Right kidney (tissue), 9 donors: ENCODE measurements around the gene ATP5ME.

ENCODE experiments used
- DNase-seq: peaks from one replicate; pipeline ENCODE4 v3.0.0-alpha.2; 2016
- long read RNA-seq, 8 donors: transcript quantifications; one replicate each; lab custom pipeline, GENCODE V29; 2026

Gene ATP5ME
- long read RNA-seq, donor 1, transcript ATP5ME-201 (4 exons, 365 nt) = major isoform, 581 of 713 reads
- long read RNA-seq, donor 1, transcript ATP5ME-204 (2 exons, 247 nt) = minor isoform, 40 of 713 reads
- long read RNA-seq, donor 1, transcript ATP5ME-205 (3 exons, 393 nt) = minor isoform, 51 of 713 reads
- long read RNA-seq, donor 1, transcript ATP5ME-202 (3 exons, 300 nt) = minor isoform, 8 of 713 reads
- long read RNA-seq, donor 1, partial matches to known transcripts = 15 of 713 reads
- long read RNA-seq, donor 1, other reads (novel, unspliced or antisense) = 17 of 713 reads
- long read RNA-seq, donor 2, transcript ATP5ME-204 (2 exons, 247 nt) = minor isoform, 25 of 444 reads
- long read RNA-seq, donor 2, transcript ATP5ME-205 (3 exons, 393 nt) = minor isoform, 38 of 444 reads
- long read RNA-seq, donor 2, transcript ATP5ME-202 (3 exons, 300 nt) = minor isoform, 7 of 444 reads
- long read RNA-seq, donor 2, transcript ATP5ME-201 (4 exons, 365 nt) = major isoform, 344 of 444 reads
- long read RNA-seq, donor 2, partial matches to known transcripts = 6 of 444 reads
- long read RNA-seq, donor 2, other reads (novel, unspliced or antisense) = 24 of 444 reads
- long read RNA-seq, donor 3, transcript ATP5ME-204 (2 exons, 247 nt) = minor isoform, 11 of 191 reads
- long read RNA-seq, donor 3, transcript ATP5ME-201 (4 exons, 365 nt) = major isoform, 155 of 191 reads
- long read RNA-seq, donor 3, transcript ATP5ME-205 (3 exons, 393 nt) = minor isoform, 19 of 191 reads
- long read RNA-seq, donor 3, partial matches to known transcripts = 5 of 191 reads
- long read RNA-seq, donor 3, other reads (novel, unspliced or antisense) = 0 of 191 reads
- long read RNA-seq, donor 4, transcript ATP5ME-204 (2 exons, 247 nt) = minor isoform, 29 of 358 reads
- long read RNA-seq, donor 4, transcript ATP5ME-201 (4 exons, 365 nt) = major isoform, 268 of 358 reads
- long read RNA-seq, donor 4, transcript ATP5ME-202 (3 exons, 300 nt) = minor isoform, 5 of 358 reads
- long read RNA-seq, donor 4, transcript ATP5ME-205 (3 exons, 393 nt) = minor isoform, 35 of 358 reads
- long read RNA-seq, donor 4, partial matches to known transcripts = 5 of 358 reads
- long read RNA-seq, donor 4, other reads (novel, unspliced or antisense) = 16 of 358 reads
- long read RNA-seq, donor 5, transcript ATP5ME-204 (2 exons, 247 nt) = minor isoform, 16 of 400 reads
- long read RNA-seq, donor 5, transcript ATP5ME-205 (3 exons, 393 nt) = minor isoform, 30 of 400 reads
- long read RNA-seq, donor 5, transcript ATP5ME-201 (4 exons, 365 nt) = major isoform, 323 of 400 reads
- long read RNA-seq, donor 5, transcript ATP5ME-202 (3 exons, 300 nt) = minor isoform, 12 of 400 reads
- long read RNA-seq, donor 5, partial matches to known transcripts = 7 of 400 reads
- long read RNA-seq, donor 5, other reads (novel, unspliced or antisense) = 12 of 400 reads
- long read RNA-seq, donor 6, transcript ATP5ME-204 (2 exons, 247 nt) = minor isoform, 27 of 376 reads
- long read RNA-seq, donor 6, transcript ATP5ME-201 (4 exons, 365 nt) = major isoform, 287 of 376 reads
- long read RNA-seq, donor 6, transcript ATP5ME-205 (3 exons, 393 nt) = minor isoform, 42 of 376 reads
- long read RNA-seq, donor 6, partial matches to known transcripts = 5 of 376 reads
- long read RNA-seq, donor 6, other reads (novel, unspliced or antisense) = 11 of 376 reads
- long read RNA-seq, donor 7, transcript ATP5ME-205 (3 exons, 393 nt) = minor isoform, 43 of 513 reads
- long read RNA-seq, donor 7, transcript ATP5ME-204 (2 exons, 247 nt) = minor isoform, 43 of 513 reads
- long read RNA-seq, donor 7, transcript ATP5ME-201 (4 exons, 365 nt) = major isoform, 381 of 513 reads
- long read RNA-seq, donor 7, partial matches to known transcripts = 6 of 513 reads
- long read RNA-seq, donor 7, other reads (novel, unspliced or antisense) = 37 of 513 reads
- long read RNA-seq, donor 8, transcript ATP5ME-204 (2 exons, 247 nt) = minor isoform, 14 of 330 reads
- long read RNA-seq, donor 8, transcript ATP5ME-201 (4 exons, 365 nt) = major isoform, 279 of 330 reads
- long read RNA-seq, donor 8, transcript ATP5ME-202 (3 exons, 300 nt) = minor isoform, 5 of 330 reads
- long read RNA-seq, donor 8, transcript ATP5ME-205 (3 exons, 393 nt) = minor isoform, 19 of 330 reads
- long read RNA-seq, donor 8, partial matches to known transcripts = 6 of 330 reads
- long read RNA-seq, donor 8, other reads (novel, unspliced or antisense) = 7 of 330 reads

DNA sequence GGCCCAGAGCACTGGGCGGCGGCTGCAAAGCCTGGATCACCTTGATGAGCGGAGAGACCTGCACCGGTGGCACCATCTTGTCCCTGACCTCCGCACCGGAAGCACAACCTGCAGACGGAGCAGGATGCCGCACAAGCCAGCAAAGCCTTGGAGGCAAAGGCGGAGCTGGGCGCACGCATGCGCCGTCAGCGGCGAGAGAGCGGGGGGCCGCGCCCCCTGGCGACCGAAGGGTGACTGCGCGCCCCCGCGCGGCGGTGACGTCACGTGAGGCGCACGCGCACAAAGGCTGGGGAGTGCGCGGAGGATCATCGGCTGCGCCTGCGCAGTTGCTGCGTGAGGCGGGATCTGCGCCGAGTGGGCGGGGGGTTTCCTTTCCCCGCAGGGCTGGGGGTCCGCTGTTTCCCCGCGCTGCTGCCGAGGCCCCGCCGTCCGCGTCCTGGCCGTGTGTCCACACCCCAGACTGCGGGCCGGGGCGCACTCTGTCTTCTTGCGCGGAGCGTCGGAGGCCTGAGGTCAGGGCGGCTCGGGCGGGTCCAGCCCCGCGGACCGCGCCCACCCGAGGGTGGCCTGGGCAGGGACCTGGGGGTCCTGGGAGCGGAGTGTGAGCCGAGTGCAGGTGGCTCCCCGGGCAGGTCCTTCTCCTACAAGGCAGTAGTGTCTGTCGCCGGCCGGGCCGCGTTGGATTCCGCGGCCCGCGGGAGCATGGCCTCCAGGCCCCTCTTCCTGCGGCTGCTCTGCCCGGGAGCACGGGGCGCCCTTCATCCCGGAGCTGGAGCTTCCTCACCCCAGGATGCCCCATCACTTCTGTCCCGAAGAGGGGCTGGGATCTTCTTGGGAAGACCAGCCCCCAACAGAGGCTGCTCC, at the start of gene ATP5ME, which contains the start of gene MYL5:
ATP5ME (minus strand) TSS at position 105 of the 864 bp plus-strand sequence; CDS start at position 76, 29 bp downstream.
MYL5 (plus strand) TSS at position 371 of the 864 bp plus-strand sequence. CDS start 3,485 bp downstream, outside the sequence.
- peak; percentile 100 for DNase-seq

- no peak for DNase-seq
Measured at GRCh38 chr4:722851-723360, 48.8 kb upstream of the ATP5ME start.

- DNase-seq = no peak
Measured at GRCh38 chr4:722169-722725, 48.2 kb upstream of the ATP5ME start.

- DNase-seq = no peak
Measured at GRCh38 chr4:721261-722168, 47.4 kb upstream of the ATP5ME start.

GRCh38 chr4:720111-720860, 46.2 kb upstream of the ATP5ME start:
- no peak for DNase-seq

- no peak for DNase-seq
Measured at GRCh38 chr4:718460-718859, 44.4 kb upstream of the ATP5ME start.

DNA sequence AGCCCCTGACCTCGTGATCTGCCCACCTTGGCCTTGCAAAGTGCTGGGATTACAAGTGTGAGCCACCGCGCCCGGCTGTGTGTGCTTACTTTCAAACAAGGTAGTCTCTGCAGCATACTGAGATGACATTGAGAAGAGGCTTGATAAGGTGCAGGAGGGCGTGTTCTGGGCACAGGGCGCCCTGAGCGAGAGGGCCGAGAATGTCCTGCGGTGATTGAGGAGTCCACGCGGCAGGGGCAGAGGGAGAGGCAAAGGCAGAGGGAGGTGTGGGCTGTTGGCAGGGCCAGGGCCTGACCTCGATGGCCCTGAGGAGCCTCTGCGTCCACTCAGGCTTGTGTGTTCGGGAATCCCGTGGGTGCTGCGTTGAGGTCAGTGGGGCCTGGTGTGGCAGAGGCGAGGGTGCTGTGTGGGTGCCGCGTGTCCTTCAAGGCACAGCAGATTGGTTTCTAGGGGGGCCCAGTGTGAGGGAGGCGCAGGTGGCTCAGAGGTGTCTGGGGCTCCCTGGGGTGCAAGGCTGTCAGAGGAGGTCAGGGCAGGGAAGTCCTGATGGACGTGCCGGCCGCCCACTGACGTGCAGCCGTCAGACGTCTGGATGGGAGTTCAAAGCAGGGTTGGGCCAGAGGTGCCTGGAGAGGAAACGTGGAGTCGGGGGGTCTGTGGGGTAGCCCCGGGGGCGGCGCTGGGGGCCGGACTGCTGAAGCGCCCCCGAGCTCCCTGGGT, 43.7 kb upstream of the ATP5ME start:
- no peak for DNase-seq

GRCh38 chr4:714087-714486, 40.0 kb upstream of the ATP5ME start:
- no peak for DNase-seq

DNA sequence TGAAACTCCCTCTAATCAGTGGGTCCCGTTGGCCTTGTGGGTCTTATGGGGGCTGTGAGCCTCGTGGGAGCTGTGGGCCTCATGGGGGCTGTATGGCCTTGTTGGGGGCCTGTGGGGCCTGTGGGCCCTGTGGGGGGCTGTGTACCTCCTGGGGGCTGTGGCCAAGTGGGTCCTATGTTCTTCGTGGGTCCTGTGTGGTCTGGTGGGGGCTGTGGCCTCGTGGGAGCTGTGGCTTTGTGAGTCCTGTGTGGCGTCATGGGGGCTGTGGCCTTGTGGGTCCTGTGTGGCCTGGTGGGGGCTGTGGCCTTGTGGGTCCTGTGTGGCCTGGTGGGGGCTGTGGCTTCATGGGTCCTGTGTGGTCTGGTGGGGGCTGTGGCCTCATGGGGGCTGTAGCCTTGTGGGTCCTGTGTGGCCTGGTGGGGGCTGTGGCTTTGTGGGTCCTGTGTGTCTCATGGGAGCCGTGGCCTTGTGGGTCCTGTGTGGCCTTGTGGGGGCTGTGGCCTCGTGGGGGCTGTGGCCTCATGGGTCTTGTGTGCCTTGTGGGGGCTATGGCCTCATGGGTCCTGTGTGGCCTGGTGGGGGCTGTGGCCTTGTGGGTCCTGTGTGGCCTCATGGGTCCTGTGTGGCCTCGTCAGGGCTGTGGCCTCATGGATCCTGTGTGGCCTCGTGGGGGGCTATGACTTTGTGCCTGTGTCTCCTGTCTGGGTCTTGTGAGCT, 39.0 kb upstream of the ATP5ME start:
- no peak for DNase-seq

GRCh38 chr4:712093-712492, 38.0 kb upstream of the ATP5ME start:
- no peak for DNase-seq

- no peak for DNase-seq
Measured at GRCh38 chr4:710916-711315, 36.8 kb upstream of the ATP5ME start.

DNA sequence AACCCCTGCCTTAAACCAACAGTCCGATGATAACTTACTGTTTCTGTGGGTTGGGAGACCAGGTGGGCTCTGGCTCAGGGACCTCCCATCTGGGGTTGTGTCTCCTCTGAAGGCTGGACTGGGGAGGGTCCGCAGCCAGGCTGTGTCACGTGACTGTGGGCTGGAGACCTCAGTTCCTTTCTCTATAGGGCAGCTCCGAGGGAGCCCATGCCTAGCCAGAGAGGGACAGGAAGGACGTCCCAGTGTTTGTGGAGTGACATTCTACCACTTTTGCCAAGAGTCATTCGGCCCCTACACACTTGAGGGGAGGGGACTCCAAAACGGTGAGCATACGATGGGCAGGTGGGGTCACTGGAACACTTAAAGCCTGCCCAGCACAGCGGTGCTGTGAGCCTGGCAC, 36.0 kb upstream of the ATP5ME start:
- DNase-seq = no peak

GRCh38 chr4:709348-709747, 35.3 kb upstream of the ATP5ME start:
- no peak for DNase-seq

DNA sequence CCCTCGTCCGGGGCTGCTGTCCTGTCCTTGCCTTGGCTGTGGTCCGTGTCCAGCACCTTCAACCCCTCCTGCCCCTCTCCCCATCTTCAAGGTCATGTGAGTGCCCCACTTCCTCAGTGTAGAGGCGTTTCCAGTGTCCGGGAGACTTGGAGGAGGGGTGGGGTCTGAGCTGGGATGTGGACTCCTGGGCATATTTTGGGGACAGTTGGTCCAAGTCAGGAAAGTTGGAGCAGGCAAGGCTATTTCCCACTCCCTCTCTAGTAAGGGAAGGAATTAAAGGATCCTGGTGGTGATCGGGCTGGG, 34.5 kb upstream of the ATP5ME start:
- DNase-seq = no peak

DNA sequence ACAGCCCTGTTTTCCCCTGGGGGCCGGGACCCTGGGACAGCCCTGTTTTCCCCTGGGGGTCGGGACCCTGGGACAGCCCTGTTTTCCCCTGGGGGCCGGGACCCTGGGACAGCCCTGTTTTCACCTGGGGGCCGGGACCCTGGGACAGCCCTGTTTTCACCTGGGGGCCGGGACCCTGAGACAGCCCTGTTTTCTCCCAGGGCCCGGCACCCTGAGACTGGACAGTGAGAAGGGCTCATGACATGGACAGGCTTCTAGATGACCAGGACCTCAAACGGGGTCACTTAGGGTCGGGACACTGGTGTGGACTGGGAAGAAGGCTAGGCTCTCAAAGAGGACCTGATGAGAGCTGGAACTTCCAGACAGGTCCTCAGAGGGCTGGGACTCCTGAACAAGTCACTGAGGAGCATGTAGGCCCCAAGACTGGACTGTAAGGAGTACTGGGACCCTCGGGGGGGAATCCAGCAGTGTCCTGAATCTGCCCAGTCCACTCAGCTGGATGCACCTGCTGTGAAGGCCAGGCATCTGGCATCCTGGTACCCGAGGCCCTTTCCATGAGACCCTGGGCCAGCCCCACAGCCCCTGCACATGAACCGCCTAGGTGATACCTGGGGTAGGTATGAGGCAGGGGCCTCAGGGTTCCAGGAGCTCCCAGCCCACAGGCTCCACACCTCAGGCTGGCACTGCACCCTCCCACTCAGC, 34.0 kb upstream of the ATP5ME start:
- DNase-seq = no peak
